Measurements from ENCODE around the gene CYBRD1. TPM values are rescaled to one million over a fixed set of nuclear protein-coding genes. Genes with fewer than 3 reads are reported as not detected.
A peak's percentile ranks its signal among the peaks of the same experiment; 100 is the strongest.
"Not testable (repeated sequence)": the region's sequence is repeated elsewhere in the genome, so short reads cannot be mapped to it uniquely, and the experiment has no call there.

CYBRD1 gene
- total RNA-seq, 1 donor from 2014 or later: 226 TPM

- no peak for DNase-seq (ENCODE audit: extremely low spot score in 2 of 2)
- TF ChIP-seq POLR2A (IDR thresholded peaks at IDR 0.05) (no peak), CTCF (IDR thresholded peaks at IDR 0.05) (no peak), POLR2AphosphoS5 (IDR thresholded peaks at IDR 0.05; ENCODE audit: insufficient read depth in 1 of 2, low read depth in 1 of 2) (no peak)
- H3K36me3 ChIP-seq: no peaks in the 10 kb centered on the region
- H3K27ac ChIP-seq: peak overlapping the region; percentile 59
- no peak overlapping the region for H3K4me3 ChIP-seq
- no peaks in the 10 kb centered on the region for H3K9me3 ChIP-seq
- no peaks in the 10 kb centered on the region for H3K27me3 ChIP-seq
- peaks cover 80% of the 10 kb centered on the region for H3K4me1 ChIP-seq
- intact Hi-C loops (cut with DNase I): no loop called here
Observed at GRCh38 chr2:171529914-171530313, 7.6 kb downstream of the CYBRD1 start.

- Histone ChIP-seq H3K4me3 (no peak overlapping the region), H3K36me3 (no peaks in the 10 kb centered on the region), H3K9me3 (no peaks in the 10 kb centered on the region), H3K27ac (peak overlapping the region; percentile 59), H3K4me1 (peaks cover 75% of the 10 kb centered on the region), H3K27me3 (no peaks in the 10 kb centered on the region)
- DNase-seq (ENCODE audit: extremely low spot score in 2 of 2): no peak
- intact Hi-C loops (cut with DNase I): no loop called here
- no peak for TF ChIP-seq POLR2A (IDR thresholded peaks at IDR 0.05)
- no peak for TF ChIP-seq CTCF (IDR thresholded peaks at IDR 0.05)
- no peak for TF ChIP-seq POLR2AphosphoS5 (IDR thresholded peaks at IDR 0.05; ENCODE audit: insufficient read depth in 1 of 2, low read depth in 1 of 2)
Observed at GRCh38 chr2:171530378-171530777, 8.1 kb downstream of the CYBRD1 start.

GRCh38 chr2:171530859-171531258, 8.6 kb downstream of the CYBRD1 start:
- DNase-seq (ENCODE audit: extremely low spot score in 2 of 2); H3K9me3 ChIP-seq; H3K4me3 ChIP-seq; H3K27me3 ChIP-seq; intact Hi-C loops (cut with DNase I); H3K36me3 ChIP-seq: not testable (repeated sequence)
- H3K4me1 ChIP-seq: peaks cover 73% of the 10 kb centered on the region
- H3K27ac ChIP-seq: peak overlapping the region; percentile 59

- no peak for DNase-seq (ENCODE audit: extremely low spot score in 2 of 2)
- peak in 1 of 2 donors; percentile 17 for TF ChIP-seq POLR2AphosphoS5 (IDR thresholded peaks at IDR 0.05; ENCODE audit: insufficient read depth in 1 of 2, low read depth in 1 of 2)
- TF ChIP-seq CTCF (IDR thresholded peaks at IDR 0.05): no peak
- H3K27me3 ChIP-seq: no peaks in the 10 kb centered on the region
- peak overlapping the region; percentile 59 for H3K27ac ChIP-seq
- peaks cover 73% of the 10 kb centered on the region for H3K4me1 ChIP-seq
- no peak overlapping the region for H3K4me3 ChIP-seq
- intact Hi-C loops (cut with DNase I): no loop called here
- no peaks in the 10 kb centered on the region for H3K36me3 ChIP-seq
- H3K9me3 ChIP-seq: no peaks in the 10 kb centered on the region
Observed at GRCh38 chr2:171531291-171531690, 9.0 kb downstream of the CYBRD1 start.

- Histone ChIP-seq H3K4me3 (no peak overlapping the region), H3K27ac (peak overlapping the region; percentile 38), H3K9me3 (no peaks in the 10 kb centered on the region), H3K4me1 (peaks cover 70% of the 10 kb centered on the region), H3K27me3 (no peaks in the 10 kb centered on the region), H3K36me3 (no peaks in the 10 kb centered on the region)
- intact Hi-C loops (cut with DNase I): no loop called here
- DNase-seq (ENCODE audit: extremely low spot score in 2 of 2): no peak
- TF ChIP-seq CTCF (IDR thresholded peaks at IDR 0.05) (no peak), POLR2A (IDR thresholded peaks at IDR 0.05) (no peak)
Observed at GRCh38 chr2:171531836-171532450, 9.7 kb downstream of the CYBRD1 start.
